Pulmonary artery endothelial cell (primary cell): ENCODE results near the gene ABCA1. TPM values are rescaled to one million over a fixed set of nuclear protein-coding genes. Genes with fewer than 3 reads are reported as not detected.

Source experiments
- DNase-seq: peaks from one replicate; pipeline ENCODE4 v3.0.0-alpha.2; 2011; ENCODE audit warnings: low read depth, low spot score
- total RNA-seq: library from RNA; depleted of rRNA; stranded (reverse); fragments of >200 nt; gene quantifications from 2 replicates; pipeline ENCODE4 v1.2.3, GENCODE V29; 2014

The ABCA1 gene
- total RNA-seq, 1 donor from 2014 or later: 7.2 TPM

GRCh38 chr9:104844710-104845109, 83.2 kb downstream of the ABCA1 start:
- DNase-seq: no peak

GRCh38 chr9:104843644-104844240, 84.2 kb downstream of the ABCA1 start:
- no peak for DNase-seq

- DNase-seq: no peak
Observed at GRCh38 chr9:104842698-104843097, 85.3 kb downstream of the ABCA1 start.

GRCh38 chr9:104841601-104842141, 86.3 kb downstream of the ABCA1 start:
- DNase-seq: no peak

GRCh38 chr9:104838958-104839357, 89.0 kb downstream of the ABCA1 start:
- DNase-seq: no peak

GRCh38 chr9:104836767-104837166, 91.2 kb downstream of the ABCA1 start:
- DNase-seq: no peak

- DNase-seq: no peak
Observed at GRCh38 chr9:104836235-104836634, 91.7 kb downstream of the ABCA1 start.

GRCh38 chr9:104835161-104835560, 92.8 kb downstream of the ABCA1 start:
- DNase-seq: no peak

GRCh38 chr9:104833696-104834095, 94.3 kb downstream of the ABCA1 start:
- DNase-seq: no peak

GRCh38 chr9:104831681-104832080, 96.3 kb downstream of the ABCA1 start:
- DNase-seq: no peak

- no peak for DNase-seq
Observed at GRCh38 chr9:104826911-104827310, 101.0 kb downstream of the ABCA1 start.

- no peak for DNase-seq
Observed at GRCh38 chr9:104826079-104826775, 101.7 kb downstream of the ABCA1 start.

GRCh38 chr9:104820336-104820735, 107.6 kb downstream of the ABCA1 start:
- no peak for DNase-seq

GRCh38 chr9:104819033-104819432, 108.9 kb downstream of the ABCA1 start:
- no peak for DNase-seq

- no peak for DNase-seq
Observed at GRCh38 chr9:104817437-104817836, 110.5 kb downstream of the ABCA1 start.

- DNase-seq: no peak
Observed at GRCh38 chr9:104815851-104816565, 111.9 kb downstream of the ABCA1 start.

GRCh38 chr9:104810421-104811339, 117.3 kb downstream of the ABCA1 start:
- DNase-seq: no peak

GRCh38 chr9:104808035-104808614, 119.8 kb downstream of the ABCA1 start:
- no peak for DNase-seq

- DNase-seq: no peak
Observed at GRCh38 chr9:104805441-104805840, 122.5 kb downstream of the ABCA1 start.

GRCh38 chr9:104802906-104803305, 125.0 kb downstream of the ABCA1 start:
- no peak for DNase-seq

- DNase-seq: no peak
Observed at GRCh38 chr9:104802110-104802509, 125.8 kb downstream of the ABCA1 start.
